NB4 (cell line): ENCODE data around the gene MYLK.

Source experiments
- DNase-seq: peaks from one replicate; pipeline ENCODE4 v3.0.0; 2010; ENCODE audit warnings: low read depth
- H3K4me3 ChIP-seq: one replicate; pipeline ENCODE4 v1.5.1; 2011; ENCODE audit warnings: mild to moderate bottlenecking, low read depth, low read length, moderate library complexity
- MYC ChIP-seq: IDR thresholded peaks from 2 replicates; pipeline ENCODE4 v1.6.1; 2011; ENCODE audit warnings: low read depth, low read length
- POLR2A ChIP-seq: IDR thresholded peaks from 2 replicates; pipeline ENCODE4 v1.6.1; 2011; ENCODE audit warnings: mild to moderate bottlenecking; ENCODE audit not compliant: insufficient read length; ENCODE audit errors: extremely low read depth
- TF ChIP-seq, protein P1 (sequence below): IDR thresholded peaks from one replicate; pipeline ENCODE4 v1.5.1; 2012; ENCODE audit warnings: low read depth, low read length
- TF ChIP-seq, protein P2 (sequence below): IDR thresholded peaks from 2 replicates; pipeline ENCODE4 v1.6.1; 2011; ENCODE audit warnings: low read depth, low read length

Gene MYLK

DNA sequence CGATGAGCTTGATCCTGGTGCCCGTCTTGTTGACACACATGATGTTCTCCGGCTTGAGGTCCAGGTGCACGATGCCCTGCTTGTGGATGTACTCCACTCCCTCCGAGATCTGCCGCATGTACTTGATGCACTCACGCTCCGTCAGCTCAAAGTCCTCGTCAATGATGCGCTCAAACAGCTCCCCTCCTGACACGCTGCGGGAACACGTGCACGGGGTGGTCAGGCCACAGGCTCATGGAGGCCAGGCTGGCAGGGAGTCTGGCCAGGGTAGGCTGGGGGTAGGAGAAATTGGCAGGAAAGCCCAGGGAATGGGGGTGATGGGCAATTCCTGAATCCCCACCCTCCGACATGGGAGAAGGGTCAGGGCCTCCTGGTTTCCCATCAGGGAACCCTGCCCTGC, 243.8 kb downstream of the MYLK start:
- TF ChIP-seq POLR2A (no peak), MYC (no peak)
- TF ChIP-seq, protein P1, sequence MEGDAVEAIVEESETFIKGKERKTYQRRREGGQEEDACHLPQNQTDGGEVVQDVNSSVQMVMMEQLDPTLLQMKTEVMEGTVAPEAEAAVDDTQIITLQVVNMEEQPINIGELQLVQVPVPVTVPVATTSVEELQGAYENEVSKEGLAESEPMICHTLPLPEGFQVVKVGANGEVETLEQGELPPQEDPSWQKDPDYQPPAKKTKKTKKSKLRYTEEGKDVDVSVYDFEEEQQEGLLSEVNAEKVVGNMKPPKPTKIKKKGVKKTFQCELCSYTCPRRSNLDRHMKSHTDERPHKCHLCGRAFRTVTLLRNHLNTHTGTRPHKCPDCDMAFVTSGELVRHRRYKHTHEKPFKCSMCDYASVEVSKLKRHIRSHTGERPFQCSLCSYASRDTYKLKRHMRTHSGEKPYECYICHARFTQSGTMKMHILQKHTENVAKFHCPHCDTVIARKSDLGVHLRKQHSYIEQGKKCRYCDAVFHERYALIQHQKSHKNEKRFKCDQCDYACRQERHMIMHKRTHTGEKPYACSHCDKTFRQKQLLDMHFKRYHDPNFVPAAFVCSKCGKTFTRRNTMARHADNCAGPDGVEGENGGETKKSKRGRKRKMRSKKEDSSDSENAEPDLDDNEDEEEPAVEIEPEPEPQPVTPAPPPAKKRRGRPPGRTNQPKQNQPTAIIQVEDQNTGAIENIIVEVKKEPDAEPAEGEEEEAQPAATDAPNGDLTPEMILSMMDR, result no peak
- TF ChIP-seq, protein P2, sequence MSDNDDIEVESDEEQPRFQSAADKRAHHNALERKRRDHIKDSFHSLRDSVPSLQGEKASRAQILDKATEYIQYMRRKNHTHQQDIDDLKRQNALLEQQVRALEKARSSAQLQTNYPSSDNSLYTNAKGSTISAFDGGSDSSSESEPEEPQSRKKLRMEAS, result no peak
- DNase-seq, result no peak
- no peak overlapping the region for H3K4me3 ChIP-seq

DNA sequence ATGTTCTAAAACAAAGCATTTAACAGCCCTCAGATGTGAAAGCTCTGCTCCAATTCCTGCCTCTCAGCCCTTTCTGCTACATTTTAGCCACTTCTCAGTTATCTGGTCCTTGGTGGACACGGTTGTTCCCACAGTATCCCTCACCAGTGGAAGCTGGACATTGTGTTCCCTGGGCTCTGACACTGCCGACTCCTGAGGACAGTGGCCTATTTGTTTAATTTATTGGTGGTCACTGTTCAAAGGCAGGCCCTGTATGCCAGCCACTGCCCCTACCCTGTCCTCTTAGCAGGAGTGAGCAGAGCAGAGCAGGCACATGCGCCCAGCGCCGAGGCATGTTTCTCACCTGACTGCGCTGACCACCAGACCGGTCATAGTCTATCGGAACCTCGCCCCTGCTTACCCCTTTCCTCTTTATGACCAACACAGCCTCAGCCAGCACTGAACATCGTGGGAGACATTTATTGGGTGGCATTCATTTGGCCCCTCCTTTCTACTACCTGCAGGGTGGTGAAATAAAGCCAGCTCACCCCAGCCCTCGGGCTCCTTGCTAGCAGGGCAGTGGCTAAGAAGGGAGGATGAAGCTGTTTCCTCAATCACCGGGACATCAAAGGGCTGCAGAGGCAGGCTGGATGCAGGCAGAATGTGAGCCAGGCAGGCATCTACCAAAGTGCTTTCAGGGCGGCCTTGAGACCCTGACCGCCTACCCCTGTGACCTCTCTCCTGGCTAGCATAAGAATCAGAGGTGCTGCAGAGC, 245.0 kb downstream of the MYLK start:
- TF ChIP-seq, protein P2, result no peak
- TF ChIP-seq POLR2A, result no peak
- no peak for TF ChIP-seq MYC
- H3K4me3 ChIP-seq, result no peak overlapping the region
- no peak for DNase-seq

DNA sequence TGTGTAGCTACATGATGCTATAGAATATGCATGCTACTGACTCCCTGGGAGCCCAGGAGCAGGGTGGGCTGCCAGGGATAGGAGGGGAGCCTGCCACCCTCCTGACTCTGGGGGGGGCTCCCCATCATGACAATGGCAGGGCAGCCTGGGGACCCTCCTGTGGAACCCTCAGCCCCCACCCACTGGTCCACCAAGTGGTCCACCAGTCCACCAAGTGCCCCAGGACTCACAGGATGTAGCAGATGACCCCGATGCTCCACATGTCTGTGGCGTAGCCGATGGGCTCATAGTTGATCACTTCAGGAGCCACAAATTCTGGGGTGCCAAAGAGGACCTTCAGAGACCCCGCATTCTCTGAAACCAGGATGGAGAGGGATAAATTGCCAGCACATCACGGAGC, 246.3 kb downstream of the MYLK start:
- H3K4me3 ChIP-seq, result no peak overlapping the region
- no peak for DNase-seq
- TF ChIP-seq MYC (no peak), POLR2A (no peak)
- TF ChIP-seq, protein P2, result no peak
- TF ChIP-seq, protein P1, result no peak

DNA sequence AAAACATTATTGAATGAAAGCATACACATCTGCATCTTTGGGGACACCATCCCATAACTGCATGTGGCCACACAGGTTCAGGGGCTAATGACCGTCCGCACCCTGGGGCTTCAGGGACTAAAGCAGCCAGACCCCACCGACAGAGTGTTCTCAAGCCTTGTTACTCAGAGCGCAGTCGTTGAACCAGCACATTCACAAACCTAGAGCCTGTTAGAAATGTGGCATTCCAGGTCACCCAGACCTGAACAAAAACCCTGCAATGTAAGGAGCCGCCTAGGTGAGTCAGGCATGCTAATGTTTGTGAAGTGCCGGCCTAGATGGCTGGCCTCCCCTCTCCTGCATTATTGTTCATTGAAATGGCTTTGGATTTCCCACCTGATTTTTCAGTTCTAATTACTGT, 247.0 kb downstream of the MYLK start:
- DNase-seq, result no peak
- no peak overlapping the region for H3K4me3 ChIP-seq
- TF ChIP-seq, protein P2, result no peak
- TF ChIP-seq MYC (no peak), POLR2A (no peak)
- TF ChIP-seq, protein P1, result no peak

DNA sequence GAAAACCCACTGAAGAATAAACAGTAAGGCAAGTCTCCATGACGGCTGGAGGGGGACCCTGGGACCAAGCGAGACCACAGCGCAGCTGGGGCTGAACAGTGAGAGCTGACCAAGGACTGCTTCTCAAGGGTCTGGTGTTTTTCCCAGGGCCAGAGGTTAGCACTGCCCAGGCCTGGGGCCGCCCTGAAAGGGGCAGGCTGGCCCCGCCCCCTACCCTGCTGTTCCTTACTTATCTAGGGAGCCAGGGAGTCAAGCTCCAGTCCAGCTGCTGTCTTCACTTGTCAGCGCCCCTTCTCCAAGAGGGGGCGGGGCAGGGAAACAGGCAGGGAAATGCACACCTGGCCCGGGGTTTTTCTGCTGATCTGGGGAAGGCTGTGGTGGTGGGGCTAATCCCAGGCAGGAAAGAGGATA, 247.7 kb downstream of the MYLK start:
- TF ChIP-seq, protein P1, result no peak
- no peak for TF ChIP-seq MYC
- DNase-seq, result no peak
- no peak overlapping the region for H3K4me3 ChIP-seq

DNA sequence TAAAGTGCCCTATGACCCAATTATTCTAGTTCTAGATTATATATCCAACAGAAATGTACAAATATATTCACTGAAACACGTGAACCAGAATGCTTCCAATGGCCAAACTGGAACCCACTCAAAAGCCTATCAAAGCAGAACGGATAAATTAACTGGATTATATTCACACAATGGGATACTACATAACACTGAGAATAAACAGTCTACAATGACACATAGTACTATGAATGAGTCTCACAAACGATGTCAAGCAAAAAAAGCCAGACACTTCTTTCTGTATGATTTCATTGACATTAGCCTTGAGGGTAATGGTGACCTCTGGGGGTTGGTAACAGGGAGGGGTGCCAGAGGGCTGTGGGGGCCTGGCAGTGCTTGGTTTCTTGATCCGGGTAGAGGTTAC, 248.4 kb downstream of the MYLK start:
- no peak for DNase-seq
- no peak overlapping the region for H3K4me3 ChIP-seq
- TF ChIP-seq, protein P1, result no peak
- TF ChIP-seq MYC (no peak), POLR2A (no peak)
- TF ChIP-seq, protein P2, result no peak
